ENCODE data around the gene FUT2.
"Not testable (repeated sequence)": the region's sequence is repeated elsewhere in the genome, so short reads cannot be mapped to it uniquely, and the experiment has no call there.

Gene FUT2

DNA sequence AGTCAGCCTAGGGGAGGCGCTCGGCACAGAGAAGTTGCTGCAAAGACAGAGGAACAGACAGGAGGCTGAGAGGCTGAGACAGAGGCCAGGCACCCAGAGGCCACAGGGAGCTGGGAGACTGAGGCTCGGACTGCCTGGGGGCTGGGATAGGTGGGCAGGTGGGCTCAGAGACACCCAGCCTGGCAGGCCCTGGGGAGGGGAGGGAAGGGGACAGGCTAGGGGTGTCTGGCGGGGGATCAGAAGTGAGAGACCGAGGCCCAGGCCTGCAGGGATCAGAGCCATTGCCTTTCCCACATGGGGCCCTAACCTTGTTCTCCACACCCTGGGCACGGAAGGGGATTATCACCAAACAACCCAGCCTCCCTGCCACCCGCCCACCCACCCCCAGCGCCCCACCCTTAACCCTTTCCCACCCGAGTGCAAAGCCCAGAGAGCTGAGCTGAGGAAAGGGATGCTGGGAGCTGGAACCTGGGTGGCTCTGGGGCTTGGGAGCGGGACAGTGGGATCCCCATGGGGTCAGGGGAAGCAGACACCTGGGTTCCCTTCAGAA lies 24.2 kb upstream of the FUT2 start:
- no peak for DNase-seq

DNA sequence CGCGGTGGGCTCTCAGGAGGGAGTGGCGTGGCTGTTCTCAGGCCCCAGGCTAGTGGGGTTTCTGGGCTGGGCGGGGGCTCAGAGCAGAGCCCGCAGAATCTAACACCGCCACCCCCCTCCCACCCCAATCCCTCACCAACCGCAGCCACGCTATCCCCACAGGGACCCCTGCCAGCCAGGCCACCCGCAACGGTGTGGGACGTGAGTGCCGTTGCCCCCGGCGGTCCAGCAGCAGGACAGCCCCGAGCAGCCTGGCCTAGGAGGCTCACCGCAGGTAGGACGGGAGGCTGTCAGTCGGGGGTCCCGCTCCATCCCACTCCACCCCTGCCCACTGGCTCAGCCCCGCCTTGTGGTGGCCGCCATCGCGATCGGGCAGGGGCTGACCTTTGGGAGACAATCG lies 22.8 kb upstream of the FUT2 start, which contains the start of gene NTN5:
NTN5 (minus strand) TSS at position 24 of the 400 bp plus-strand sequence. CDS start 2,031 bp downstream, outside the sequence.
- no peak for DNase-seq

DNA sequence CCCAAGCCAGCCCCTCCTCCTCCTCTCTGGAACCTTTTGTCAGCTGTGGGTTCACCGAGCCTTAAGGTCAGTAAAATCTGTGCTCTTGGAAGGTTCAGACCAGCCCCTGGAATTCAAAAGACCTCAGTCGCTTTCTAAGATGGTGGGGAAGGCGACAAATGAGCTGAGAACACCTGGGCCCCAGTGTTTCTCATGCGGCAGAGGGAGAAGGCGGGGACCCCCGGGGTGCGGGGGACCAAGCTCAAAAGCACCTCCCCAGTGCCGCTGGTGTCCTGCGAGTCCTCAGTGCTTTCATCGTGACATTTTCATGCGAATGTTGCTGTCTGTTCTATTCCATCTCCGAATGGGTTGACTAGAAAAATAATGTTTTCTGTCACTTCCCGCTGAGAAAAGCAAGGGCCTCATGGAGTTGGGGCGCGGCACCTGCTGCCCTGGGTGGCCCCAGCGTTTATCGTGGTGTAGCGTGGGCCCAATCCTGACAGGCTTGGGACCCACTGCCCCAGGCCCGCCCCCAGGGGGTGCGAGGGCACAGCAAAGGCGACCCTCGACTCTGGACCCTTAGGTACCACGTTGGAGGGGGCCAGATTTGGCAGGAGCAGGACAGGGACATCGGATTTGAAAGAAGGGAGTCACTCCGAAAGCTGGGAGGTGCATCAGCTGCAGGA lies 22.2 kb upstream of the FUT2 start:
- DNase-seq = no peak

DNA sequence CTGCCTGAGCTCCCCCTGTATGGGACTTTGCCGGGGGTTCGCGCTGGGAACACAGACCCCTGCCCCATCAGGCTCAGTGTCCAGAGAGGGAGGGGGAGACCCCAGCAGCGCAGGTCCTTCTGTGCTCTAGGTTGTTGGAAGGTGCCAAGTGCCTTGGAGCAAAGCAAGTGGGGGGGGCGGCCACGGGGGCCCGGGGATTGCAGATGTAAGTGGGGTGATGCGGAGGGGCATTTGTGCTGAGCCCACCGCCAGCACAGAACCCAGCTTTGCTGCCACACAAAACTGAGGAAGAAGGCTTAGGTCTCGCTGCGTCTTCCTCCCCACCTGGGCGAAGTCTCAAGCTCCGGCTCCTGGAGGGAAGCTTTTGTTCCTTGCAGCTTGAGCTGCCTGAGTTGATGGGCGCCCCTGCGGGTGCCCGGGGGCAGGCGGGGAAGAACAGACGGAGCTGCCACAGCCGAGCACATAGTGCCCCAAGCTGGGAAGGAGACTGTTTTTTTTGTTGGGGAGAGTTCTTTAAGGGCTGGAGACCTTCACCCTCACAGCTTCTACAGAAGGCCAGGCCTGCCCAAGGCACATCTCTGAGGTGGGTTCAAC lies 21.5 kb upstream of the FUT2 start:
- DNase-seq = no peak

DNA sequence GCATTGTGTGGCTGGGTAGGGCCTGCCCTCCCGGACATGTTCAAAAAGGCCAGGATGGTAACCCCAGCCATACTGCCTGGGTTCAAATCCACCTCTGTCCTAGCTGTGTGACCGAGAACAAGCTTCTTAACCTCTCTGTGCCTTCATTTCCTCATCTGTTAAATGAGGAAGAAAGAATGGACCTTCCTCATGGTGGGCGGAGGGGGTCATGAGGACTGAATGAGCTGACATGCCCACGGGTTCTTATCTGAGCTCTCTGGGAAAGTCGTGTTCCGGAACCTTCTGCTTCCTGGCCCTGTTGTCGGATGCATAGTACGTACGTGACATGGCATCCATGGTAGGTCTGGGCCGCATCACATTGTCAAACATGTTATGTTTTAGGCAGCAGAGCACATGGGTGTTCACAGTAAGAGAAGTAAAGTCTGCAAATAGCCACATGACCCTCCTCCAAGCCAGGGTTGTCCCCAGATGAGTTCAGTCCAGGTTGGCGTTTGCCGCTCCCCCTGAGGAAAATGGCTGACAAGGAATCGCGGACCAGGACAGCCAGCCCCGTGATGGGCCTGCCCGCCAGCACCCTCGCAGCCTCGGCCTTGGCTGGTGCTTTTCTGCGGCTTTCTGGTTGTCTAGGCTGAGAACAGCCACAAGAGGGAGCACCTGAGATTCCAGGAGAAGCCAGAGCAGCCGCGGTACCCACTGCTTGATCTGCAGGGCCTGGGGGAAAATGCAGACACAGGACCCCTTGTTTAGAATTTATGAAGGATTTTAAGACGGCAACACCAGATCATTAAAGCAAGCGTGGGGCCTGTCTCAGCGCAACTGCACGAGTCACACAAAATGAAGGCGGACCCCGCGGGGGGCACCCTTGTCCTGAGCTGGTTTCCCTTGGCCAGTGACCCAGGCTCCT lies 20.6 kb upstream of the FUT2 start:
- peak; percentile 89 to 93 (median 90) for DNase-seq

DNA sequence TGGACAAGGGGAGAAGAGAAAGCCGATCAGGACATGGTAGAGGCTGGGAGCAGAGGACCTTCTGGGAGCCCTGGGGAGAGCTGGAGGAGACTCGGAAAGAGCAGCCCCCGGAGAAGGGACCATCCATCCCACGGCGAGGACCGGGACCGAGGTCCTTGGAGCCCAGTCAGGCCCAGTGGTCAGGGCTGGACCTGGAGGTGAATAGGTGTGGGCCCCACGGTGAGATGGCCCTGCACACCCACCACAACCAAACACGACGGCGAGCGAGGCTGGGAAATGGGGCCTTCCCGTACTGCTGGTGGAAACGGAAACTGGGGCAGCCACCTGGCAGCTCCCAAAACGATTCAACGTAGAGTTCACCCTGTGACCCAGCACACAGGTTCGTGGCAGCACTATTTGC lies 19.3 kb upstream of the FUT2 start:
- no peak for DNase-seq

DNA sequence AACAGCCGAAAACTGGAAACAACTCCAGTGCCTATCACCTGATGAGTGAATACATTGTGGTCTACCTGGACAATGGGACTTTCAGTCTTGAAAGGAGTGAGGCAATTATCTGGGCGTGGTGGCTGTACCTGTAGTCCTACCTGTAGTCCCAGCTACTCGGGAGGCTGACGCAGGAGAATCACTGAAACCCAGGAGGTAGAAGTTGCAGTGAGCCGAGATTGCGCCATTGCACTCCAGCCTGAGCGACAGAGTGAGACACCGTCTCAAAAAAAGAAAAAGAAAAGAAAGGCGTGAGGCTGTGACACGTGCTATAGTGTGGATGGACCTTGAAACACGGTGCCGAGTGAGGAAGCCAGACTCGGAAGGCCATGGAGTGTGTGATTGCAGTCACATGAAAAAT lies 18.9 kb upstream of the FUT2 start:
- no peak for DNase-seq

DNA sequence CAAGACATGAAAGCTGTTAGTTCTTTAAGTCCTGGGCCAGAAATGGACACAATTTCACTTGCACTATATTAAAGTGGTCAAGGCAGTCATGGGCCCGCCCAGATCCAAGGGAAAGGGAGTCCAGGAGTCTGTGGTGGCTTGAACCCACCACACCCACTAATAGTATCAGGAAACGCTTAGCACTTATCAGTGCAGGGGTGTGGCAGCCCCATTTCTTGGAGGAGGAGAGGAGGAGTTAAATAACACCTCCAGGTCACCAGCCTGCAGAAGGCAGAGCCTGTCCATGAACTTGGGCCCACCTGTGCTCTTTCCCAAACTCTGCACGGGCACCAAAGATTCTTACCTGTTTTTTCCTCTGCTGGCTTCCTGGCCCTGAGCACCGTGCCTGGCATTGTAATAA lies 17.6 kb upstream of the FUT2 start:
- no peak for DNase-seq

DNA sequence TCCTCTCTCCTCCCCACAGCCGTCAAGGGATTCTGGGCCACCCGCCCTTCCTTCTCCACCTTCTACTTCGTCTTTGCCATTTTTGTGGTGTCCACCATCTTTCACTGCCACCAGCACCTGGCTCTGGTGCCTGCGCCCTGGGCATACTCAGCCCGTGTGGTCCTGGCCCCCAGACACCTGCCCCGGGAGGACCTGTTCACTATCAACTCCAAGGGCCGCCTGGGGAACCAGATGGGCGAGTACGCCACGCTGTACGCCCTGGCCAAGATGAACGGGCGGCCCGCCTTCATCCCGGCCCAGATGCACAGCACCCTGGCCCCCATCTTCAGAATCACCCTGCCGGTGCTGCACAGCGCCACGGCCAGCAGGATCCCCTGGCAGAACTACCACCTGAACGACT lies 15.8 kb upstream of the FUT2 start:
- DNase-seq = not testable (repeated sequence)

DNA sequence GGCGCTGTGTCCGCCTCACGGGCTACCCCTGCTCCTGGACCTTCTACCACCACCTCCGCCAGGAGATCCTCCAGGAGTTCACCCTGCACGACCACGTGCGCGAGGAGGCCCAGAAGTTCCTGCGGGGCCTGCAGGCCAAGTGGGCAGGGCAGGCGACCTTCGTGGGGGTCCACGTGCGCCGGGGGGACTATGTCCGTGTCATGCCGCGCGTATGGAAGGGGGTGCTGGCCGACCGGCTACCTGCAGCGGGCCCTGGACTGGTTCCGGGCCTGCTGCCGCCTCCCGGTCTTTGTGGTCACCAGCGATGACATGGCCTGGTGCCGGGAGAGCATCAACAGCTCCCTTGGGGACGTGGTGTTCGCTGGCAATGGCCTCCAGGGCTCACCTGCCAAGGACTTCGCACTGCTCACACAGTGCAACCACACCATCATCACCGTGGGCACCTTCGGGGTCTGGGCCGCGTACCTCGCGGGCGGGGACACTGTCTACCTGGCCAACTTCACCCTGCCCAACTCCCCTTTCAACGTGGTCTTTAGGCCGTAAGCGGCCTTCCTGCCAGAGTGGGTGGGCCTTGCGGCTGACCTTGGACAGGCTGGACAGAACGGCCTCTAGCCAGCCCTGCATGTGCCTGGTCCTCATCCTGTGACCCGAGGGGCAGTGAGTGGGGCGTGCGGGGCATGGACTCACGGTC lies 15.2 kb upstream of the FUT2 start:
- no peak for DNase-seq

DNA sequence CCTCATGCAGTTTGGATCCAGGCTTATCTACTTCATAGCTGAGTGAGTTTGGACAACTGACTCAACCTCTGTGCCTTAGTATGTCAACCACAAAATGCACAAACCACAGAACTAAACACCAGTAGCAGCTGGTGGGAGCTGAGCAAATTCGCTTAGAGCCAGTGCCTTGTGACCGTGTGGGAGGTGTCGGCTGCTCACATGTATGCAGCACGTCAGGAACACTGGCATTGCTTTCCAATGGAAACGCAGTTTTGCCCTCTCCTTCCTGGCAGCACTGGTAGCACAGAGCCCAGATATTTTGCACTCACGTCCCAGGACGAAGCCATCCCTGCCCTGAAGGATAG lies 14.7 kb upstream of the FUT2 start:
- DNase-seq = peak; percentile 53 to 81 (median 66)

DNA sequence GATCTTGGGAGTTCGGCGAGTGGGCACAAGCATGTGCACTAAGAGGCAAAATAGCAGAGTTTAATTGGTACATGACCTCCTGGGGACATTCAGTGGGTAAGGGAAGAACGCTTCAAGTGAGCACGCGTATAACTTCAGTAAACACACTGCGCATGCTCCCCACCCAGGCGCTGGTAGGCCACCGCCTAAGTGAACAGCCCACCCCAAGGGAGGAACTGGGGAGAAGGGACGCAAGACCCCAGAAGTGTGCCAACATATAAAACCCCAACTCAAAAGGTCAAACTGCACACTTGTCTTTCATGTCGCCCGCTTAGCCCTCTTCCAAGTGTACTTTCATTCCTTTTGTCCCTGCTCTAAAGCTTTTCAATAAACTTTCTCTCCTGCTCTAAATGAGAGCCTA lies 12.4 kb upstream of the FUT2 start:
- peak in 3 of 4 experiments; percentile 16 to 60 (median 31) for DNase-seq

DNA sequence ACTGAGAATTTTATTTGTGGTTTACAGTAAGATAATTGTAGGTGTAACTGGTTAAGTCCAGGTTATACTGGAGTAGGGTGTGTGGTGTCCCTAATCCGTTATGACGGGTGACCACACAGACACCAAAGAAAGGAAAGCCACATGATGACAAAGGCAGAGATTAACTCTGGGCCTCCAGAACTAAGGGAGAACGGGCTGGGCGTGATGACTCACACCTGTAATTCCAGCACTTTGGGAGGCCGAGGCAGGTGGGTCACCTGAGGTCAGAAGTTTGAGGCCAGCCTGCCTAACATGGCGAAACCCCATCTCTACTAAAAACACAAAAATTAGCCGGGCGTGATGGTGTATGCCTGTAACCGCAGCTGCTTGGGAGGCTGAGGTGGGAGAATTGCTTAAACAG lies 10.2 kb upstream of the FUT2 start:
- no peak for DNase-seq

DNA sequence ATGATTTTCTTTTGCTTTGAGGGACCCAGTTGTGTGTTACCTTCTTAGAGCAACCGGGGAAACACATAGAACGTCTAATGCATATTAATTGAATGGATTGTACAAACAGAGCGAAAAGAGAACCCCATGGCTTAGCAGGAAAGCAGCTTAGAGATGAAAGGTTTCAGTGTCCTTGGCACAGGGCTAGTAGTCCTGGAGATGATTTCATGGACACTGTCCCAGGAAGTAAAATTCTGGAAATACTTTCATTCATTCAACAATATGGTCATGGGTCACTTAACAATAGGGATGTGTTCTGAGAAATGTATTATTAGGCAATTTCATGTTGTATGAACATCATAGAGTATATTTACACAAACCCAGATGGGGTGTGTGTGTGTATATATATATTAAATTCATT lies 9.7 kb upstream of the FUT2 start:
- DNase-seq = no peak

DNA sequence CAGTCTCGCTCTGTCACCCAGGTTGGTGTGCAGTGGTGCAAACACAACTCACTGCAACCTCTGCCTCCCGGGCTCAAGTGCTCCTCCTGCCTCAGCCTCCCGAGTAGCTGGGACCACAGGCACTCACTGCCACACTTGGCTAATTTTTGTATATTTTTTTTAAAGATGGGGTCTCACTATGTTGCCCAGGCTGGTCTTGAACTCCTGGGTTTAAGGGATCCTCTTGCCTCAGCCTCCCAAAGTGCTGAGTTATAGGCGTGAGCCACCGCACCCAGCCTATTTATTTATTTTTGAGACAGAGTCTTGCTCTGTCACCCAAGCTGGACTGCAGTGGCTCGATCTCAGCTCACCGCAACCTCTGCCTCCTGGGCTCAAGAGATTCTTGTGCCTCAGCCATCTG lies 9.1 kb upstream of the FUT2 start:
- DNase-seq = not testable (repeated sequence)

DNA sequence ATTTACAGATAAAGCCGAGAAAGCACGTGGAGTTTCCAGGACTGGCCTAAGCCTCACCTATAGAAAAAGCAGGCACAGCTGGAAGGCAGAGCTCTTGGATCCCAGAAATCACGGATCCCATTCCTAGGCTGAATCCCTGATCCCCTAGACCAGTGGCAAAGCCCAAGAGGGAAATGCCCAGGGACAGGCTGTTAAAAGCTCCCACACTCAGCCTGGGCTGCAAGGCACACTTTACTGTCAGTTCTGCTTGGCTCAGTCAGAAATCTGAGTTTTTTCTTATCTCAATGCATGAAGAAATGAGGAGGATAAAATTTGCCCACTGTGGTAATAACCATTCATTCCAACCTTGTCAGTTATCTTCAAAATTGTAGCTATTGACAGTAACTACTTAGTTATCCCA lies 8.0 kb upstream of the FUT2 start:
- no peak for DNase-seq

DNA sequence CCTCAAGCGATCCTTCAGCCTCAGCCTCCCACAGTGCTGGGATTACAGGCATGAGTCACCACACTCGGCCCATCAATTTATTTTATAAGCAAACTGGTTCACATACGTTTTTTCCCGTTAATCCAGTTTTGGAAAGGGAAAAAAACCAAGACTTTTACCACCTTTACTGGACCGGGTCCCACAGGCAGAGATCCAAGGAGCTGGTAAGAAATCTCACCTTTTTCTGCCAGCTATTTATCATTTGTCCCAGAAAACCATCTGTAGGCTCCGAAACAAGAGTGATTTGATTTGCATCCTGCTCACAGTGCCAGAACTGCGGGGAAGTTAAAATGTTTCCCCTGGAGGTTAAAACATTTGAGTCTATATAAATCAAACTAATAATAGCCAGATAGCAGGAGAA lies 6.3 kb upstream of the FUT2 start:
- no peak for DNase-seq

DNA sequence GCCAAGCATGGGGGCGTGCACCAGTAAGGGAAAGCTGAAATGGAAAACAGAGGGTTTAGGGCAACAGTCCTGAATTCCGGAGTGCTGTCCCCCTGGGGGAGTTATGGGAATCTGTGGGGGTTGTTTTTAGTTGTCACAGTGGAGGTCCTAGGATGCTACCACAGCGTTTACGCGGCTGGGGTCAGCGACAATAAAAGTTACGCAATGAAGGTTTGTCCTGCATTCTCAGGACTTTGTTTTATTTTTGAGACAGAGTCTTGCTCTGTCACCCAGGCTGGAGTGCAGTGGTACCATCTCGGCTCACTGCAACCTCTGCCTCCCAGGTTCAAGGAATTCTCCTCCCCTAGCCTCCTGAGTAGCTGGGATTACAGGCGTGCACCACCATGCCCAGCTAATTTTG lies 2.1 kb upstream of the FUT2 start:
- DNase-seq = not testable (repeated sequence)

DNA sequence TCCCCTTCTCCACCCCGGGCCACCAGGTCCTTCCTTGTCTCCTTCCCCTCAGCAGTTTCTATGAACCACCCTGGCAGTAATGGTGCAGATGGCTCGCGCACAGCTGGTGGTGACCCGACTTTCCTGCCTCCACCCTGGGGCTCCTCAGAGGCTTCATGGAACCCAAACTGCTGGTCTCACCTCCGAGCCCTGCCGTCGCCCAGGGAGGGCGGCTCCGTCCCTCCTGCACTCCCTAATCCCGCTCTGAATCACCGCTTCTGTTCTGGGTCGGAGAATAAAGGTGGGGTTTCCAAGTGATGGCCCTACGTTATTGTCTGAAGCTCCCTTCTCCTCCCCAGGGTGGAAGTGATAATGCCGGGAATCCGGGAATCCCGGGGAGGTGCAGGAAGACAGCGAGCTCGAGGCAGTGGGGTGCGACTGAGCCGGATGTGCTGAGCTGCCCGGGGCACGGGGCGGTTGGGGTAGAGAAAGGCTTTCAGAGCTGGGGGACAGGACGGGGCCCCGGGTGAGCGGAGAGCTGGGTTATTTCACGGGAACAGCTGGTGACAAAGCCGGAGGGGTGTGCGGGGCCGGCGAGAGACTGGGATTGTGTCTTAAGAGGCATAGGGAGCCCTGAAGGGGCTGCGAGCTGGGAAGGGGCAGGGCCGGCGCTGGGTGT lies 711 bp downstream of the FUT2 start:
- no peak for DNase-seq

DNA sequence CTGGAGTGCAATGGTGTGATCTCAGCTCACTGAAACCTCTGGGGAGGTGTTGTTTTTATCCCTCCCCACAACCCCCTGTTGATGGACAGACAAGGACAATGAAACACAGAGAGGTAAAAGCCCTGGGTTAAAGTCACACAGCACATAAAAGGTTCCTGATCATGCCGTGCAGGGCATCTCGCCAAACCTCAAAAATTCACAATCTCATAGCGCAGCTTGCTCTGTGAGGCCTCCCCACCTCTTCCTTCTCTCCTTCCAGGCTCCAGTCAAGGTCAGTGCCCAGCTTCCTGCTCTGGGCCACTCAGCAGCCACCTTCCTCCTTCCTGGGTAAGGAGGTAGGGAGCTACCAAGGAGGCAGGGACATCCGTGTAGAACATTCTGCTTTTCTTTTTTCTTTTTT lies 2.3 kb downstream of the FUT2 start:
- DNase-seq = peak in 2 of 4 experiments; percentile 21 to 40

DNA sequence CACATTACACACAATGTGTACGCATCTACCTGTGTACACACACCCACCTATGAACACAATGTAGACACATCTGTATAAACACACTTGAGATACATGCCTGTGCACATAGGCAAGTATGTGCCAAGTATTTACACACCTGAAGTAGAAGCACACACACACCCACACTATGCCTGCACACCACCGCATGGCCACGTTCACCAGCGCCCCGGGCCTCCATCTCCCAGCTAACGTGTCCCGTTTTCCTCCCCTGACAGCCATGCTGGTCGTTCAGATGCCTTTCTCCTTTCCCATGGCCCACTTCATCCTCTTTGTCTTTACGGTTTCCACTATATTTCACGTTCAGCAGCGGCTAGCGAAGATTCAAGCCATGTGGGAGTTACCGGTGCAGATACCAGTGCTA lies 6.9 kb downstream of the FUT2 start:
- DNase-seq = no peak

DNA sequence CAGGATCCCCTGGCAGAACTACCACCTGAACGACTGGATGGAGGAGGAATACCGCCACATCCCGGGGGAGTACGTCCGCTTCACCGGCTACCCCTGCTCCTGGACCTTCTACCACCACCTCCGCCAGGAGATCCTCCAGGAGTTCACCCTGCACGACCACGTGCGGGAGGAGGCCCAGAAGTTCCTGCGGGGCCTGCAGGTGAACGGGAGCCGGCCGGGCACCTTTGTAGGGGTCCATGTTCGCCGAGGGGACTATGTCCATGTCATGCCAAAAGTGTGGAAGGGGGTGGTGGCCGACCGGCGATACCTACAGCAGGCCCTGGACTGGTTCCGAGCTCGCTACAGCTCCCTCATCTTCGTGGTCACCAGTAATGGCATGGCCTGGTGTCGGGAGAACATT lies 7.5 kb downstream of the FUT2 start:
- DNase-seq = no peak
